Measurements from ENCODE around the gene PHLDB2. TPM values are rescaled to one million over a fixed set of nuclear protein-coding genes. Genes with fewer than 3 reads are reported as not detected.

The PHLDB2 gene
- total RNA-seq, 1 experiment from 2014 or later: 90.1 TPM

- Histone ChIP-seq H2AFZ (ENCODE audit: low read length) (no peak overlapping the region), H3K9me2 (replicated peaks; ENCODE audit: low read length) (0 out of 2 replicates have a peak, but pooled peaks cover 3% of the 10 kb centered on the region), H3K79me2 (ENCODE audit: low read length) (no peaks in the 10 kb centered on the region), H3K9me3 (ENCODE audit: low read length) (no peaks in the 10 kb centered on the region), H3K27ac (ENCODE audit: low read length) (no peak overlapping the region), H3K27me3 (ENCODE audit: low read length) (no peaks in the 10 kb centered on the region), H3F3A (ENCODE audit: low read length, unreplicated experiment) (no peaks in the 10 kb centered on the region), H4K20me1 (ENCODE audit: low read length) (no peaks in the 10 kb centered on the region), H3K9ac (ENCODE audit: low read length) (no peak overlapping the region), H3K4me3 (ENCODE audit: low read length) (no peak overlapping the region), H3K4me1 (ENCODE audit: insufficient read depth, low read length) (no peaks in the 10 kb centered on the region), H3K36me3 (ENCODE audit: low read depth, low read length) (no peaks in the 10 kb centered on the region), H3K4me2 (ENCODE audit: low read length) (no peak overlapping the region)
- TF ChIP-seq CTCF (conservative IDR thresholded peaks at IDR 0.05; ENCODE audit: low read depth, low read length) (no peak), EZH2 (IDR thresholded peaks at IDR 0.05; ENCODE audit: low read length, unreplicated experiment) (no peak), EZH2phosphoT487 (IDR thresholded peaks at IDR 0.05; ENCODE audit: borderline replicate concordance, low read length) (no peak)
- CTCF ChIA-PET: no interaction called here
- intact Hi-C loops (cut with micrococcal nuclease): no loop called here
- POLR2A ChIA-PET (ENCODE audit: unreplicated experiment): no interaction called here
- no TSS peak for BruUV-seq (replicated peaks)
- DNase-seq: no peak
- ATAC-seq: no peak
These were observed 160.7 kb downstream of the PHLDB2 start for GRCh38 chr3:112019716-112020115.

- CTCF ChIA-PET: no interaction called here
These were observed 161.6 kb downstream of the PHLDB2 start for GRCh38 chr3:112020674-112021085.

More at GRCh38 chr3:112020674-112021085, 161.6 kb downstream of the PHLDB2 start:
- Histone ChIP-seq H3K9me2 (replicated peaks; ENCODE audit: low read length) (0 out of 2 replicates have a peak, but pooled peaks cover 3% of the 10 kb centered on the region), H3K4me1 (ENCODE audit: insufficient read depth, low read length) (no peaks in the 10 kb centered on the region), H3K27ac (ENCODE audit: low read length) (no peak overlapping the region), H3K9me3 (ENCODE audit: low read length) (no peaks in the 10 kb centered on the region), H2AFZ (ENCODE audit: low read length) (no peak overlapping the region), H3K27me3 (ENCODE audit: low read length) (no peaks in the 10 kb centered on the region), H3F3A (ENCODE audit: low read length, unreplicated experiment) (no peaks in the 10 kb centered on the region), H3K4me2 (ENCODE audit: low read length) (no peak overlapping the region), H3K4me3 (ENCODE audit: low read length) (no peak overlapping the region), H4K20me1 (ENCODE audit: low read length) (no peaks in the 10 kb centered on the region), H3K36me3 (ENCODE audit: low read depth, low read length) (no peaks in the 10 kb centered on the region), H3K79me2 (ENCODE audit: low read length) (no peaks in the 10 kb centered on the region), H3K9ac (ENCODE audit: low read length) (no peak overlapping the region)
- no TSS peak for BruUV-seq (replicated peaks)
- TF ChIP-seq EZH2phosphoT487 (IDR thresholded peaks at IDR 0.05; ENCODE audit: borderline replicate concordance, low read length): no peak
- ATAC-seq: no peak
- intact Hi-C loops (cut with micrococcal nuclease): no loop called here
- POLR2A ChIA-PET (ENCODE audit: unreplicated experiment): no interaction called here
- DNase-seq: no peak

Other genes starting within 250 kb of the PHLDB2 start
- gene PLCXD2, start 184.6 kb upstream of the PHLDB2 start, total RNA-seq (2014; rRNA removed): 8.1 and 10.4 TPM in 2 replicates
- gene ABHD10, start 119.8 kb downstream of the PHLDB2 start, total RNA-seq (2014; rRNA removed): 29.1 and 45.0 TPM in 2 replicates
- 2.6 and 4.3 TPM in 2 replicates for gene TAGLN3, start 139.7 kb downstream of the PHLDB2 start, total RNA-seq (2014; rRNA removed)
- 0.33 TPM in 1 of 2 replicates, not detected in the other for gene TMPRSS7, start 175.5 kb downstream of the PHLDB2 start, total RNA-seq (2014; rRNA removed)
- gene C3orf52, start 227.1 kb downstream of the PHLDB2 start, total RNA-seq (2014; rRNA removed): 14.8 and 16.7 TPM in 2 replicates

Data from PC-3 (cell line).